ENCODE data around the gene SKIC2. TPM values are rescaled to one million over a fixed set of nuclear protein-coding genes. Genes with fewer than 3 reads are reported as not detected.

The SKIC2 gene
- total and polyA plus RNA-seq, 10 of the 15 experiments (the other 5 are each of a cell fraction or from before 2014, with no cell fraction given), result 3.3 to 79.2 (median 32.5) TPM

DNA sequence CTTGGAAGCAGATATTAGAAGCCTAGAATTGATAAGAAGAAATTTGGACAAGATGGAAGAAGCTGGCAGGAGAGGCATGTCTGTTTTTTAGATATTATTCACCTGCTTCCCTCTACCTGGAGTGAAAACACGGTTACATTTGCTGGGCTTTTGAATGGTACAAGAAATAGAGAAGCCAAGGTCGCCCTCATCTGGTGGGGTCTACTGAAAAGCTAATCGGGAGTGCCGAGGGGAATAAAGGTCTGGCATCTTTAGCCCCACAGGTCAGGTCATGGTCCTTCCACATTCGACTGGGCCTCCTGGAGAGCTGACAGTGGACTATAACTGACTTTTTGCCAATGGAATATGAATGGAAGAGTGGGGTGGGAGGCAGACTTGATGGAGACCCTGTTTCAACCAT is 36.0 kb upstream of the SKIC2 start:
- peak; percentile 90 for ATAC-seq
- H4K20me1 ChIP-seq (ENCODE audit: control insufficient read depth, insufficient read depth), result no peaks in the 10 kb centered on the region
- FAIRE-seq, result no peak
- peaks cover 1% of the 10 kb centered on the region; the same call in 1 of the 3 replicates for H3K9me3 ChIP-seq (replicated peaks; ENCODE audit: control insufficient read depth, insufficient read depth, low read length)
- no TSS peak for BruUV-seq (replicated peaks)
- ChIA-PET POLR2A (interaction anchor here (1.0 kb wide), 1 partner anchor 11 kb away, joined by 3 read pairs; no protein-coding TSS in a partner anchor), CTCF (interaction anchor here (0.6 to 3.5 kb wide), 19 partner anchors 14 to 243 kb away, joined by 3 to 22 read pairs (median 4); partner anchors contain the start of genes LY6G5C, NEU1 and VARS1), SMC1A (ENCODE audit: uncharacterized antibody, unreplicated experiment) (interaction anchor here (0.7 to 3.6 kb wide), 11 partner anchors 11 to 245 kb away, joined by 3 to 9 read pairs (median 4); no protein-coding TSS in a partner anchor), RAD21 (ENCODE audit: unreplicated experiment) (interaction anchor here (0.8 to 3.1 kb wide), 13 partner anchors 18 to 242 kb away, joined by 3 to 20 read pairs (median 5); partner anchors contain the start of genes HSPA1B, LY6G5C, MSH5 and NEU1)
- no peaks in the 10 kb centered on the region for H3K4me1 ChIP-seq (ENCODE audit: control insufficient read depth, insufficient read depth, low read length)
- H3K27ac ChIP-seq (ENCODE audit: control insufficient read depth, insufficient read depth), result no peak overlapping the region
- H3K36me3 ChIP-seq (ENCODE audit: control insufficient read depth in 2 of 2, insufficient read depth in 2 of 2, low read length in 1 of 2), result no peaks in the 10 kb centered on the region
- TF ChIP-seq NR2F1 (conservative IDR thresholded peaks at IDR 0.05) (0 out of 2 replicates have a peak, but pooled peaks have one; percentile 34), RAD21 (IDR thresholded peaks at IDR 0.05; ENCODE audit: insufficient read depth, low read depth, low read length) (peak; percentile 79), MXI1 (IDR thresholded peaks at IDR 0.05; ENCODE audit: low read depth, low read length) (no peak), YY1 (IDR thresholded peaks at IDR 0.05; ENCODE audit: low read depth, low read length) (0 out of 2 replicates have a peak, but pooled peaks have one; percentile 40), IRF4 (IDR thresholded peaks at IDR 0.05; ENCODE audit: low read depth, low read length) (0 out of 2 replicates have a peak, but pooled peaks have one; percentile 17), BACH1 (IDR thresholded peaks at IDR 0.05; ENCODE audit: borderline replicate concordance) (no peak), SMC3 (IDR thresholded peaks at IDR 0.05; ENCODE audit: borderline replicate concordance, low read length) (peak; percentile 51; the same call in 1 of the 2 replicates), SRF (IDR thresholded peaks at IDR 0.05; ENCODE audit: low read depth in 2 of 2, low read length in 2 of 2) (peak in 1 of 2 experiments; percentile 17; a peak in 1 of 4 replicates), TCF12 (IDR thresholded peaks at IDR 0.05; ENCODE audit: low read depth, low read length) (no peak)
- TF ChIP-seq, protein P1, sequence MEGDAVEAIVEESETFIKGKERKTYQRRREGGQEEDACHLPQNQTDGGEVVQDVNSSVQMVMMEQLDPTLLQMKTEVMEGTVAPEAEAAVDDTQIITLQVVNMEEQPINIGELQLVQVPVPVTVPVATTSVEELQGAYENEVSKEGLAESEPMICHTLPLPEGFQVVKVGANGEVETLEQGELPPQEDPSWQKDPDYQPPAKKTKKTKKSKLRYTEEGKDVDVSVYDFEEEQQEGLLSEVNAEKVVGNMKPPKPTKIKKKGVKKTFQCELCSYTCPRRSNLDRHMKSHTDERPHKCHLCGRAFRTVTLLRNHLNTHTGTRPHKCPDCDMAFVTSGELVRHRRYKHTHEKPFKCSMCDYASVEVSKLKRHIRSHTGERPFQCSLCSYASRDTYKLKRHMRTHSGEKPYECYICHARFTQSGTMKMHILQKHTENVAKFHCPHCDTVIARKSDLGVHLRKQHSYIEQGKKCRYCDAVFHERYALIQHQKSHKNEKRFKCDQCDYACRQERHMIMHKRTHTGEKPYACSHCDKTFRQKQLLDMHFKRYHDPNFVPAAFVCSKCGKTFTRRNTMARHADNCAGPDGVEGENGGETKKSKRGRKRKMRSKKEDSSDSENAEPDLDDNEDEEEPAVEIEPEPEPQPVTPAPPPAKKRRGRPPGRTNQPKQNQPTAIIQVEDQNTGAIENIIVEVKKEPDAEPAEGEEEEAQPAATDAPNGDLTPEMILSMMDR (IDR thresholded peaks at IDR 0.05 in 2 of 3, conservative IDR thresholded peaks at IDR 0.05 in 1 of 3; ENCODE audit: control insufficient read depth in 2 of 3, extremely low read depth in 1 of 3, insufficient read depth in 1 of 3, low read depth in 3 of 3, low read length in 3 of 3), result peak; percentile 57 to 65 (median 61)
- TF ChIP-seq, protein P2, sequence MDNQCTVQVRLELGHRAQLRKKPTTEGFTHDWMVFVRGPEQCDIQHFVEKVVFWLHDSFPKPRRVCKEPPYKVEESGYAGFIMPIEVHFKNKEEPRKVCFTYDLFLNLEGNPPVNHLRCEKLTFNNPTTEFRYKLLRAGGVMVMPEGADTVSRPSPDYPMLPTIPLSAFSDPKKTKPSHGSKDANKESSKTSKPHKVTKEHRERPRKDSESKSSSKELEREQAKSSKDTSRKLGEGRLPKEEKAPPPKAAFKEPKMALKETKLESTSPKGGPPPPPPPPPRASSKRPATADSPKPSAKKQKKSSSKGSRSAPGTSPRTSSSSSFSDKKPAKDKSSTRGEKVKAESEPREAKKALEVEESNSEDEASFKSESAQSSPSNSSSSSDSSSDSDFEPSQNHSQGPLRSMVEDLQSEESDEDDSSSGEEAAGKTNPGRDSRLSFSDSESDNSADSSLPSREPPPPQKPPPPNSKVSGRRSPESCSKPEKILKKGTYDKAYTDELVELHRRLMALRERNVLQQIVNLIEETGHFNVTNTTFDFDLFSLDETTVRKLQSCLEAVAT (IDR thresholded peaks at IDR 0.05), result peak; percentile 72
- TF ChIP-seq, protein P3, sequence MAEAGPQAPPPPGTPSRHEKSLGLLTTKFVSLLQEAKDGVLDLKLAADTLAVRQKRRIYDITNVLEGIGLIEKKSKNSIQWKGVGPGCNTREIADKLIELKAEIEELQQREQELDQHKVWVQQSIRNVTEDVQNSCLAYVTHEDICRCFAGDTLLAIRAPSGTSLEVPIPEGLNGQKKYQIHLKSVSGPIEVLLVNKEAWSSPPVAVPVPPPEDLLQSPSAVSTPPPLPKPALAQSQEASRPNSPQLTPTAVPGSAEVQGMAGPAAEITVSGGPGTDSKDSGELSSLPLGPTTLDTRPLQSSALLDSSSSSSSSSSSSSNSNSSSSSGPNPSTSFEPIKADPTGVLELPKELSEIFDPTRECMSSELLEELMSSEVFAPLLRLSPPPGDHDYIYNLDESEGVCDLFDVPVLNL (IDR thresholded peaks at IDR 0.05; ENCODE audit: low read depth, low read length), result no peak
- no peak for DNase-seq (ENCODE audit: low read depth, low spot score)
- 1% methylated on average over 5 of the region's 5 CpGs for WGBS (ENCODE audit: insufficient coverage, insufficient replicate concordance, low lambda C conversion rate, missing lambda C conversion rate)
- intact Hi-C loops (cut with micrococcal nuclease; ENCODE audit: unreplicated experiment) (loop anchor here (2.0 kb wide), 1 partner anchor 60 kb away; the partner anchor contains the start of gene NEU1), in situ Hi-C loops (cut with MboI) (no loop called here)
- no peaks in the 10 kb centered on the region for H3K27me3 ChIP-seq (replicated peaks in 1 of 2; ENCODE audit: control insufficient read depth in 2 of 2, insufficient read depth in 2 of 2, low read length in 1 of 2)
- no peak overlapping the region for H3K4me2 ChIP-seq (ENCODE audit: control insufficient read depth, insufficient read depth)
- H3K9ac ChIP-seq (ENCODE audit: control insufficient read depth, insufficient read depth, low read length), result no peak overlapping the region
- no peak overlapping the region for H3K4me3 ChIP-seq
- no peak overlapping the region for H2AFZ ChIP-seq (ENCODE audit: control insufficient read depth, low read depth, low read length)
- H3K79me2 ChIP-seq (ENCODE audit: control insufficient read depth, insufficient read depth, low read length), result no peaks in the 10 kb centered on the region

All from GM12878 (cell line).